ENCODE results near the gene CX3CL1.

GRCh38 chr16:57405097-57405496, 32.8 kb downstream of the CX3CL1 start:
- TF ChIP-seq POLR2A (IDR thresholded peaks at IDR 0.05) = no peak
- TF ChIP-seq CTCF (IDR thresholded peaks at IDR 0.05) = no peak
